ENCODE measurements around the gene ARL5A.

Gene ARL5A

DNA sequence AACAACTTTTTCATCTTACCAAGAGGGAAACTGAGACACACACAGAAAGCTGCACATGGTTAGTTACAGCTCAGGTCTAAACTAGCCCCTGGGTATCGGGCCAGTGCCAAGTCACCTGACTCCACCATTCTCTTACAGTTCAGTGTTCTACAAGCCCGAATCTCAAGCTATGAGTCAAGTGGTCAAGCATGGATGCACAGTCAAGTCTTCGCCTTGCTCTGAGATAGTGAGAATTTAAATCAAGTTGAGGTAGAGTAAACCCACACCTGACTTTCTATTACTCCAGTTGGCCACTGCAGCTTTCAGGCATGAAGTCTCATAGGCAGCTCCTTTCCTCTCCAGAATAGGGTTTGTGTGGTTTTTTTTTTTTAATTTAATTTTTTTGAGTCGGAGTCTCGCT is 34.5 kb upstream of the ARL5A start:
- Histone ChIP-seq H3K4me1 (ENCODE audit: low read length) (no peaks in the 10 kb centered on the region), H3K27ac (ENCODE audit: low read length) (no peak overlapping the region), H3K9ac (ENCODE audit: low read length) (no peak overlapping the region), H3K4me3 (ENCODE audit: low read length) (no peak overlapping the region), H3K36me3 (replicated peaks; ENCODE audit: insufficient read depth, low read length) (no peaks in the 10 kb centered on the region), H2AFZ (ENCODE audit: low read length) (no peak overlapping the region), H3F3A (ENCODE audit: insufficient read depth, low read length) (no peaks in the 10 kb centered on the region), H3K4me2 (ENCODE audit: low read depth, low read length) (no peak overlapping the region), H3K9me2 (replicated peaks; ENCODE audit: insufficient read depth, low read length) (no peaks in the 10 kb centered on the region), H3K9me3 (replicated peaks; ENCODE audit: insufficient read depth, low read length) (no peaks in the 10 kb centered on the region), H3K27me3 (replicated peaks; ENCODE audit: insufficient read depth, low read length) (no peaks in the 10 kb centered on the region), H3K79me2 (ENCODE audit: low read length) (no peaks in the 10 kb centered on the region), H4K20me1 (ENCODE audit: insufficient read depth, low read length) (no peaks in the 10 kb centered on the region)
- TF ChIP-seq EZH2phosphoT487 (IDR thresholded peaks at IDR 0.05; ENCODE audit: low read length), result no peak
- no peak for TF ChIP-seq EZH2 (optimal IDR thresholded peaks at IDR 0.05; ENCODE audit: low read depth, low read length)
- TF ChIP-seq, protein P1, sequence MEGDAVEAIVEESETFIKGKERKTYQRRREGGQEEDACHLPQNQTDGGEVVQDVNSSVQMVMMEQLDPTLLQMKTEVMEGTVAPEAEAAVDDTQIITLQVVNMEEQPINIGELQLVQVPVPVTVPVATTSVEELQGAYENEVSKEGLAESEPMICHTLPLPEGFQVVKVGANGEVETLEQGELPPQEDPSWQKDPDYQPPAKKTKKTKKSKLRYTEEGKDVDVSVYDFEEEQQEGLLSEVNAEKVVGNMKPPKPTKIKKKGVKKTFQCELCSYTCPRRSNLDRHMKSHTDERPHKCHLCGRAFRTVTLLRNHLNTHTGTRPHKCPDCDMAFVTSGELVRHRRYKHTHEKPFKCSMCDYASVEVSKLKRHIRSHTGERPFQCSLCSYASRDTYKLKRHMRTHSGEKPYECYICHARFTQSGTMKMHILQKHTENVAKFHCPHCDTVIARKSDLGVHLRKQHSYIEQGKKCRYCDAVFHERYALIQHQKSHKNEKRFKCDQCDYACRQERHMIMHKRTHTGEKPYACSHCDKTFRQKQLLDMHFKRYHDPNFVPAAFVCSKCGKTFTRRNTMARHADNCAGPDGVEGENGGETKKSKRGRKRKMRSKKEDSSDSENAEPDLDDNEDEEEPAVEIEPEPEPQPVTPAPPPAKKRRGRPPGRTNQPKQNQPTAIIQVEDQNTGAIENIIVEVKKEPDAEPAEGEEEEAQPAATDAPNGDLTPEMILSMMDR (IDR thresholded peaks at IDR 0.05; ENCODE audit: low read length), result no peak
- DNase-seq, result no peak

- no peaks in the 10 kb centered on the region for H3K4me1 ChIP-seq (ENCODE audit: low read length)
- H3K4me3 ChIP-seq (ENCODE audit: low read length), result no peak overlapping the region
- no peaks in the 10 kb centered on the region for H3K27me3 ChIP-seq (replicated peaks; ENCODE audit: insufficient read depth, low read length)
- H4K20me1 ChIP-seq (ENCODE audit: insufficient read depth, low read length), result no peaks in the 10 kb centered on the region
- no peaks in the 10 kb centered on the region for H3K79me2 ChIP-seq (ENCODE audit: low read length)
- no peak overlapping the region for H2AFZ ChIP-seq (ENCODE audit: low read length)
- H3F3A ChIP-seq (ENCODE audit: insufficient read depth, low read length), result no peaks in the 10 kb centered on the region
- no peak overlapping the region for H3K27ac ChIP-seq (ENCODE audit: low read length)
- no peaks in the 10 kb centered on the region for H3K9me2 ChIP-seq (replicated peaks; ENCODE audit: insufficient read depth, low read length)
- TF ChIP-seq EZH2 (optimal IDR thresholded peaks at IDR 0.05; ENCODE audit: low read depth, low read length) (no peak), EZH2phosphoT487 (IDR thresholded peaks at IDR 0.05; ENCODE audit: low read length) (no peak)
- TF ChIP-seq, protein P1 (IDR thresholded peaks at IDR 0.05; ENCODE audit: low read length), result no peak
- no peaks in the 10 kb centered on the region for H3K9me3 ChIP-seq (replicated peaks; ENCODE audit: insufficient read depth, low read length)
- no peak for DNase-seq
- no peak overlapping the region for H3K4me2 ChIP-seq (ENCODE audit: low read depth, low read length)
- no peak overlapping the region for H3K9ac ChIP-seq (ENCODE audit: low read length)
- no peaks in the 10 kb centered on the region for H3K36me3 ChIP-seq (replicated peaks; ENCODE audit: insufficient read depth, low read length)
These were observed 33.0 kb upstream of the ARL5A start for GRCh38 chr2:151861174-151861573.

DNA sequence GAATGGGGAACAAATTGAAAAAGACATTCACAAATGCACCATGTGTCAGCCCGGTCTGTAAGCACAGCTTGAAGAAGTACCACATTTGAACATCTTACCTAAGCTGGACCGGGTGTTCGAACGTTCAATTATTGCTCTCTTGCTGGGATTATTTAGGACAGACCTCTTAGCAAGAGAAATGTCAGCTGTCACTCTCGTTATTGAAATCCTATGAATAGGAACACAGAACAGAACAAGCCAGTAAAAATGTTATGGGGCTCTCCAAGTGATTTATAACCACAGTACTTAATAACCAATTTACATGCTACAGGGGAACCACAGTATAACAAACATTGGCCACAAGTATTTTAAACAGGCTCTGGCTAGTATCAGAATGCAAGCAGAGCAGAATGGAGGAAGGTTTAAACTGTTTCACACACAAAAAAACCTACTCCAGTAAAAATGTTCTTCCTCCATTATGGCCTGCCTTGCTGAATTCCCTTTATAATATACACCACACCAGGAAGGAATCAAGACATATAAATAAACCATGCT is 32.5 kb upstream of the ARL5A start:
- Histone ChIP-seq H3F3A (ENCODE audit: insufficient read depth, low read length) (no peaks in the 10 kb centered on the region), H3K36me3 (replicated peaks; ENCODE audit: insufficient read depth, low read length) (no peaks in the 10 kb centered on the region), H3K4me3 (ENCODE audit: low read length) (no peak overlapping the region), H2AFZ (ENCODE audit: low read length) (no peak overlapping the region), H3K27ac (ENCODE audit: low read length) (no peak overlapping the region), H3K9ac (ENCODE audit: low read length) (no peak overlapping the region), H3K9me2 (replicated peaks; ENCODE audit: insufficient read depth, low read length) (no peaks in the 10 kb centered on the region), H4K20me1 (ENCODE audit: insufficient read depth, low read length) (no peaks in the 10 kb centered on the region), H3K4me2 (ENCODE audit: low read depth, low read length) (no peak overlapping the region), H3K27me3 (replicated peaks; ENCODE audit: insufficient read depth, low read length) (no peaks in the 10 kb centered on the region), H3K79me2 (ENCODE audit: low read length) (no peaks in the 10 kb centered on the region), H3K9me3 (replicated peaks; ENCODE audit: insufficient read depth, low read length) (no peaks in the 10 kb centered on the region), H3K4me1 (ENCODE audit: low read length) (no peaks in the 10 kb centered on the region)
- DNase-seq, result no peak
- TF ChIP-seq EZH2 (optimal IDR thresholded peaks at IDR 0.05; ENCODE audit: low read depth, low read length), result no peak
- TF ChIP-seq EZH2phosphoT487 (IDR thresholded peaks at IDR 0.05; ENCODE audit: low read length), result no peak
- TF ChIP-seq, protein P1 (IDR thresholded peaks at IDR 0.05; ENCODE audit: low read length), result no peak
